LNCaP clone FGC (cell line): ENCODE results near the gene C4BPA.
A peak's percentile ranks its signal among the peaks of the same experiment; 100 is the strongest.

Experiments used
- DNase-seq: peaks from one replicate; pipeline ENCODE4 v3.0.0-alpha.2; 2011; ENCODE audit warnings: low read depth
- H3K4me3 ChIP-seq: 2 replicates; pipeline ENCODE4 v1.5.1; 2011; ENCODE audit warnings: mild to moderate bottlenecking, low read depth, low read length, control low read depth
- CTCF ChIP-seq: IDR thresholded peaks from 2 replicates; pipeline ENCODE4 v1.5.1; 2012; ENCODE audit warnings: mild to moderate bottlenecking; ENCODE audit not compliant: control insufficient read depth, insufficient read depth; ENCODE audit errors: extremely low read depth

The C4BPA gene

DNA sequence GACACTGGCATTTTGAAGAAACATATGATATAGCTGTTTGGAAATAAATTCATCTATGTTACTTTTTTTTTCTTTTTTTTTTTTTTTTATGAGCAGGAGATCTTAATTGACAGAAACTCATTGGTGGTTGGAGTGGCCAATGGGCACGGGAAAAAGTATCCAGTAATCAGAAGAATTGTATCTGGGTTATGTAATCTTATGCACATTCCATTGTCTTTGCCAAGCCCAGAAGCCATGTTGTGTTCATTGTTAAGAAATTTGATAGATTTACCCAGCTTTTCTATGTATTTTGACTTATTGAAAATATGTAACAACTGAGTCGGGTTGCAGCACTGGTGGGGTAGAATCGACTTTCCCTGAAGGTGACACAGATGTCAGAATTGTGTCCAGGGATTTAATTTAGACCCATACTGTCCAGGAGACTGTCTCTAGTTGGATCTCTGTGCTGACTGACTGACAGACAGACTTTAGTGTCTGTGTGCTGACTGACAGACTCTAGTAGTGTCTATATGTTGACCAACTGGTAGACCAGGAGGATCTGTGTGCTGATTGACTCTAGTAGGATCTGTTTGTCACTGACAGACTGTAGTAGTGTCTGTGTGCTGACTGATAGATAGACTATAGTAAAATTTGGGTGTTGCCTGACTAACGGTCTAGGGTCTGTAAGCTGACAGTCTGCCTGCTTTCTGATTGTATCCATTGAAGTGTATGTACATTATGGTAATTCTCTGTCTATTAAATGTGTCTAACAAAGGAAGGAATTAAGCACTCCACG is 27.7 kb upstream of the C4BPA start:
- DNase-seq = no peak
- no peak for TF ChIP-seq CTCF
- H3K4me3 ChIP-seq = no peak overlapping the region

DNA sequence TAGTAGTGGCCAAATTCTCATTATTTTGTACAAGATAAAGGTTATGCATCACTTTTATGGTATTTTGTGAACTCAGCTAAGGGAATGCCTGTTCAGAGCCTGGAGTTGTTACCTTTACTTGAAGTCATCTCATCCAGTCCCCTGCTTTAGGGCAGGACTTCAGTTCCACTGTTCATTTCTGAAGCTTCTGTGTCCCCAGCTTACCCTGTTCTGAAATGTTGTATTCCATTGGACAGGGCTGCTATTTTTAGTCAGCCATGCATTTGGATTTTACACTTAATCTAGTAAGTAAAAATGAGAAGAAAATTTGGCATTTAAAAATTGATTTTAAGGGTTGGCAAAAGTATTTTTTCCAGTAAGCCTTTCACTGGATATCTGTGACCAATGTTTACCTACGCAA is 27.0 kb upstream of the C4BPA start:
- no peak overlapping the region for H3K4me3 ChIP-seq
- no peak for TF ChIP-seq CTCF
- DNase-seq = no peak

GRCh38 chr1:207077470-207078377 is 26.3 kb upstream of the C4BPA start:
- peak; percentile 63 for DNase-seq
- no peak overlapping the region for H3K4me3 ChIP-seq
- TF ChIP-seq CTCF = peak; percentile 91

- TF ChIP-seq CTCF = no peak
- no peak overlapping the region for H3K4me3 ChIP-seq
- DNase-seq = no peak
Observed at GRCh38 chr1:207078578-207079132, 25.4 kb upstream of the C4BPA start.

- no peak for TF ChIP-seq CTCF
- no peak for DNase-seq
Observed at GRCh38 chr1:207079706-207080241, 24.3 kb upstream of the C4BPA start.

DNA sequence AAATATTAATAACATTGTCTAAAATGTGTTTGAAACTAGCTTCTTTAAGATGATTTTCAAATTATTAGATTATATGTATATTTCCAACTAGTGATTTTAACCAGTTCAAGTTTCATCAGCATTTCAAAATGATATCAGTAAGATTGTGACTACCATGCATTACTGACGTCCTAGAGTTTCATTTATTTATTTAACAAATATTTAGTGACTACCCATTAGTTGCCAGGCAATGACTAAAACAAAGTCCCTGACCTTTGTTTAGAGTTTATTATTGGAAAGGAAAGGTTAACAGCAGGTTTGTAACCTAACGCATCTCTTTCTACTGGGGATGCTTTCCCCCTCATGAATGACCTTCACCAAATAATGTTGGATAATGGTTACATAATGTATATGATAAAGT is 22.9 kb upstream of the C4BPA start:
- no peak for TF ChIP-seq CTCF
- DNase-seq = peak; percentile 8
- no peak overlapping the region for H3K4me3 ChIP-seq

More at GRCh38 chr1:207079706-207080241, 24.3 kb upstream of the C4BPA start:
- H3K4me3 ChIP-seq = no peak overlapping the region
